Endothelial cell (in vitro differentiated cells): ENCODE data around the gene ZNF485. TPM values are rescaled to one million over a fixed set of nuclear protein-coding genes. Genes with fewer than 3 reads are reported as not detected.

Experiments used
- DNase-seq: peaks from one replicate; pipeline ENCODE4 v3.0.0; 2021; ENCODE audit warnings: low spot score
- H3K27ac Mint-ChIP-seq: one replicate; pipeline ENCODE4 v1.8.0; 2021; ENCODE audit warnings: mixed read lengths, inconsistent platforms; ENCODE audit not compliant: unreplicated experiment
- H3K27me3 Mint-ChIP-seq: one replicate; pipeline ENCODE4 v1.8.0; 2021; ENCODE audit warnings: mild to moderate bottlenecking, moderate library complexity, mixed read lengths, inconsistent platforms; ENCODE audit not compliant: unreplicated experiment
- H3K36me3 Mint-ChIP-seq: one replicate; pipeline ENCODE4 v1.8.0; 2021; ENCODE audit warnings: mild to moderate bottlenecking, low read depth, mixed read lengths, inconsistent platforms; ENCODE audit not compliant: unreplicated experiment
- H3K4me1 Mint-ChIP-seq: one replicate; pipeline ENCODE4 v1.8.0; 2021; ENCODE audit warnings: mild to moderate bottlenecking, mixed read lengths, inconsistent platforms; ENCODE audit not compliant: unreplicated experiment
- H3K4me3 Mint-ChIP-seq: one replicate; pipeline ENCODE4 v1.8.0; 2021; ENCODE audit warnings: mild to moderate bottlenecking, mixed read lengths, inconsistent platforms; ENCODE audit not compliant: unreplicated experiment
- H3K9me3 Mint-ChIP-seq: one replicate; pipeline ENCODE4 v1.8.0; 2021; ENCODE audit warnings: mixed read lengths, inconsistent platforms; ENCODE audit not compliant: unreplicated experiment
- total RNA-seq: library from RNA; stranded (reverse); fragmentation: NEBNext Ultra II Directional; extraction: Animal tissue kit (Norgen Biotek cat#: 25700); gene quantifications from one replicate; pipeline ENCODE4 v1.2.1, GENCODE V29; 2021; ENCODE audit not compliant: unreplicated experiment
- TF ChIP-seq, protein P1 (sequence below): fragments of 200-600 bp; sonication (generic); IDR thresholded peaks from one replicate; pipeline ENCODE4 v1.5.0; 2021; ENCODE audit warnings: antibody characterized with exemption; ENCODE audit not compliant: unreplicated experiment

Gene ZNF485
- total RNA-seq, 1 donor from 2014 or later: 0.90 TPM

DNA sequence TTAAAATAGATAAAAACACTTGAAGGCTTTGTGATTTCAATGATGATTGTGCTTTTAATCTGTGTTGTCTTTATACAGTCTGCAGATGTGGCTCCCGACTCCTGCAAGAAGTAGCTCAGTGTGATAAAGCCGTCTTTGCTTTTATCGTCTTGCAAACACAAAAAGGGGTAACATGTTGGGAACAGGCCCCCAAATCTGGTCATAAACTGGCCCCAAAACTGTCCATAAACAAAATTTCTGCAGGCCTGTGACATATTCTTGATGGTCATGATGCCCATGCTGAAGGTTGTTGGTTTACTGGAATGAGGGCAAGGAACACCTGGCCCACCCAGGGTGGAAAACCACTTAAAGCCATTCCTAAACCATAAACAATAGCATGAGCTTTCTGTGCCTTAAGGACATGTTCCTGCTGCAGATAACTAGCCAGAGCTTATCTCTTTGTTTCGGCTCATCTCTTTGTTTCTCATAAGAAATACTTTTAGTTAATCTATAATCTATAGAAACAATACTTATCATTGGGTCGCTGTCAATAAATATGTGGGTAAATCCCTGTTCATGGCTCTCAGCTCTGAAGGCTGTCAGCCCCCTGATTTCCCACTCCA lies 14.8 kb upstream of the ZNF485 start:
- H3K27me3 Mint-ChIP-seq: peaks cover 2% of the 10 kb centered on the region

DNA sequence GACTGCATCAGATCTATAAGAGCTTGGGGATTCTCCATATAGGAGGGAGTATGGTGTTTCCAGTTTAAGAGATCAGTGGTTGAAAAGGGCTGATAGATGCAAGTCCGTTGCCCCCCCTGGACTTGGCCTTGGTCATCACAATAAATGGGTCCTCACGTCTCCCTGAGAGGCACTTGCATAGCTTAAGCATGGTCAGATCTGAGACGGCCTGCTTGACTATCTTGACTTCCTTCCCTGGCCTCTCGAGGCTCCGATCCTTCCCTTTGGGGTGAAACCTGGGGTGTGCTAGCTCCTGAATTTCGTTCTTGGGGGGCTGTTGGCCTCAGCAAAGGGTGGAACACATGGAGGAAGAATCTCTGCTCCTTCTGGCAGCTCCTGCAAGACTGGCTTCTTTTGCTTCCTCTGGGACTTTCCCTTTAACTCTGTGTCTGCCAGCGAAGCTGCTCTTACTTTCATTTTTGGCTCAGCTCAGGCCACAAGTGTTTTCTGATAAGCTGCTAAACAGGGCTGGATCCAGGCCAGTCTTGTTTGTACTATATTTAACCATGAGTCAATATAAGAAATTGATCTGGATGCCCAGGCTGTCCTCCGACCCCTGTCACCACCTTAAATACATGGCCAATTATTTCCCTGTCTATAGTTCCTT lies 11.2 kb upstream of the ZNF485 start:
- Mint-ChIP-seq H3K27ac (no peak overlapping the region), H3K27me3 (peaks cover 5% of the 10 kb centered on the region), H3K9me3 (peaks cover 18% of the 10 kb centered on the region), H3K4me3 (no peak overlapping the region), H3K4me1 (peaks cover 5% of the 10 kb centered on the region), H3K36me3 (peaks cover 7% of the 10 kb centered on the region)
- TF ChIP-seq, protein P1, sequence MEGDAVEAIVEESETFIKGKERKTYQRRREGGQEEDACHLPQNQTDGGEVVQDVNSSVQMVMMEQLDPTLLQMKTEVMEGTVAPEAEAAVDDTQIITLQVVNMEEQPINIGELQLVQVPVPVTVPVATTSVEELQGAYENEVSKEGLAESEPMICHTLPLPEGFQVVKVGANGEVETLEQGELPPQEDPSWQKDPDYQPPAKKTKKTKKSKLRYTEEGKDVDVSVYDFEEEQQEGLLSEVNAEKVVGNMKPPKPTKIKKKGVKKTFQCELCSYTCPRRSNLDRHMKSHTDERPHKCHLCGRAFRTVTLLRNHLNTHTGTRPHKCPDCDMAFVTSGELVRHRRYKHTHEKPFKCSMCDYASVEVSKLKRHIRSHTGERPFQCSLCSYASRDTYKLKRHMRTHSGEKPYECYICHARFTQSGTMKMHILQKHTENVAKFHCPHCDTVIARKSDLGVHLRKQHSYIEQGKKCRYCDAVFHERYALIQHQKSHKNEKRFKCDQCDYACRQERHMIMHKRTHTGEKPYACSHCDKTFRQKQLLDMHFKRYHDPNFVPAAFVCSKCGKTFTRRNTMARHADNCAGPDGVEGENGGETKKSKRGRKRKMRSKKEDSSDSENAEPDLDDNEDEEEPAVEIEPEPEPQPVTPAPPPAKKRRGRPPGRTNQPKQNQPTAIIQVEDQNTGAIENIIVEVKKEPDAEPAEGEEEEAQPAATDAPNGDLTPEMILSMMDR: no peak
- DNase-seq: no peak

More for the DNA sequence above, 14.8 kb upstream of the ZNF485 start:
- Mint-ChIP-seq H3K27ac (no peak overlapping the region), H3K4me1 (peaks cover 5% of the 10 kb centered on the region), H3K4me3 (no peak overlapping the region), H3K9me3 (peaks cover 13% of the 10 kb centered on the region), H3K36me3 (peaks cover 4% of the 10 kb centered on the region)
- DNase-seq: no peak
- TF ChIP-seq, protein P1: no peak

DNA sequence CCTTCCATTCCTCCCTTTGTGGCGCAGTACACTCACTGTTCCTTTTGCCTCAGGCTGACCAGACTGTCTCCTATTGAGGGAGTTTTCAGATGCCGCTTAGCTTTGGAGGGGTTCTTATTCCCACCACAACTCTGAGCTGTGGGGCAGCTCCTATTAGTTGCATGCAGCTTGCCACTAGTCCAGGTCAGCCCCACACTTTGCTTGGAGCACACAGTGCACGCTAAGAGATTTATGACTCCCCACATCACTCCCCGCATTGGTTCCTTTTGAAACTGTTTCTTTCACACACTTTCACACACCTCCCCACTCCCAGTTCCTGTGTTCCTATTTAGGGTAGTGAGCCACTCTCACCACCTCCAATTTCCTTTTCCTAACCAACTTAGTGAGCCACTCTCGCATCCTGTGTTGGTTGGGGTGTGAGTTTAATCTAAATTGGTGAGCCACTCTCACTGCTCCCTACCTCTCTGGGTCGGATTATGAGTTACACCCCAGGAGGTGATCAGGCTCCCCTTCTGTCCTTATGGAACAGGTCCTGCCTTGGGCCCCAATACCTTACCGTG lies 10.4 kb upstream of the ZNF485 start:
- TF ChIP-seq, protein P1: no peak
- Mint-ChIP-seq H3K27ac (no peak overlapping the region), H3K9me3 (peaks cover 15% of the 10 kb centered on the region), H3K4me3 (no peak overlapping the region), H3K27me3 (peaks cover 5% of the 10 kb centered on the region), H3K4me1 (peaks cover 5% of the 10 kb centered on the region), H3K36me3 (peaks cover 7% of the 10 kb centered on the region)
- no peak for DNase-seq

DNA sequence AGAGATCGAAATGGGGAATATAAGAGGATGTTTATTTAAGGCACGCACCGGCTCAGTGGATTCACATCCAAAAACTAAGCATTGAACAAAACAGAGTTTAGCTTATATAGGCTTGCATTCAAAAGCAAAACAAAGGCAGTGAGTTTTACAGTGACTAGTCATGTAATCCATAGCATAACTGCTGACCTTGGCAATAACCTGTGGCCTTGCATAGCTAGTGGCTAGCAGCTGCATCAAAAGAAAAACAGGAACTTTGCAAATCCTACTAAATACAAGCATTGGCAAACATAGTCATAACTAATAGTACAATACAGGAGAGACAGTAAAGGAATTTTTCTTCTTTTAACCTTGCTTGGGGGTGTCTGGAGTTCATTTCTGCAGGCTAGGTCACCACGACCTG lies 9.7 kb upstream of the ZNF485 start:
- TF ChIP-seq, protein P1: no peak
- Mint-ChIP-seq H3K27ac (no peak overlapping the region), H3K9me3 (peaks cover 14% of the 10 kb centered on the region), H3K4me3 (no peak overlapping the region), H3K27me3 (peaks cover 5% of the 10 kb centered on the region), H3K36me3 (peaks cover 7% of the 10 kb centered on the region), H3K4me1 (peaks cover 5% of the 10 kb centered on the region)
- no peak for DNase-seq

DNA sequence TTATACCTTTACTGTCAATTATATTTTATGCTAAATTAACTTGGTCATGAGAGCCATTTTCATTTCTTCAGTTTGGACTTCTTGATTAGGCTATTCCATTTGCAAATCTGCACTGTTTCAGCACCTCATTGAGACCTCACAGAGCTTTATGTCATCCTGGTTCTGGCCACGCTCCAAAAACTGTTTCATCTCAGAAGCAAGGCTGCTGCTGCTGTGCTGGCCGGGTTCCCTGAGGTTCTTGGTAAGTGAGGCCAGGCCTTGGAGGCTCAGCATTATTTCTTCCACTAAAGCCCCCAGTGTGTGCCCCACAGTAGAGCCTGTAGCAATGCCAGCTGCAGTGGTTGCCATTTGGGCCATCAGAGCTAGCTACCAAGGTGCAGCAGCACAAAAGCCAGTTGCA lies 7.8 kb upstream of the ZNF485 start:
- Mint-ChIP-seq H3K9me3 (peaks cover 10% of the 10 kb centered on the region), H3K27me3 (peaks cover 5% of the 10 kb centered on the region), H3K4me3 (no peak overlapping the region), H3K36me3 (peaks cover 7% of the 10 kb centered on the region), H3K27ac (no peak overlapping the region), H3K4me1 (peaks cover 5% of the 10 kb centered on the region)
- no peak for DNase-seq
- TF ChIP-seq, protein P1: no peak
